Epidermal melanocyte (primary cell): ENCODE results near the gene LAIR2.
"Not testable (repeated sequence)": the region's sequence is repeated elsewhere in the genome, so short reads cannot be mapped to it uniquely, and the experiment has no call there.

Source experiments
- DNase-seq: peaks from one replicate; pipeline ENCODE4 v3.0.0; 2011; ENCODE audit warnings: low spot score; ENCODE audit not compliant: insufficient read length

The LAIR2 gene

DNA sequence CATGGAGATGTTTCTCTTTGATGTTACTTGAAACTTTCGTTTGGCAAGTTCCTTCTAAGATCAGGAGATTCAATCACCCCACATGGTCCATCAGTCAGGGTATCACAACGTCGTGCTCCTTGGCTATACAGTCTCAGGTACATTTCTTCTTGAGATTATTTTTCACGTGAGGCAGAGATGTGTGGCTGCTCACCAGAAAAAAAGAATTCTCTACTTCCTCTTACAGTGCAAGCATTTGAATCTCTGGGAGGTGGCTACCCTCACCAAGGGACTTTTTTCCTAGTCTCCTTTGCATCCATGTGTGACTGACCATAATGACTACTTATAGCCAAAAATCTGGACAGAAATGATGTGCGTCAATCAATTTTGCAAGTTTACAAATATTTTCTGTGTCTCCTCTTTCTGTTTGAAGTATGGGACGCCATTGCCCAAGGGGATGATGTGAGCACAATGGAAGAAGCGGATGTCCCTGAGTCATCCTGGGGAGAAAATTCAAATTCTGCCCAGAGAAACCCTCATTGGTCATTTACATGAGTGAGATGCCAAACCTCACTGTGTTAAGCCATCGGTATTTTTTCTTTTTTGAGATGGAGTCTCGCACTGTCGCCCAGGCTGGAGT lies 8.6 kb upstream of the LAIR2 start:
- DNase-seq = no peak

DNA sequence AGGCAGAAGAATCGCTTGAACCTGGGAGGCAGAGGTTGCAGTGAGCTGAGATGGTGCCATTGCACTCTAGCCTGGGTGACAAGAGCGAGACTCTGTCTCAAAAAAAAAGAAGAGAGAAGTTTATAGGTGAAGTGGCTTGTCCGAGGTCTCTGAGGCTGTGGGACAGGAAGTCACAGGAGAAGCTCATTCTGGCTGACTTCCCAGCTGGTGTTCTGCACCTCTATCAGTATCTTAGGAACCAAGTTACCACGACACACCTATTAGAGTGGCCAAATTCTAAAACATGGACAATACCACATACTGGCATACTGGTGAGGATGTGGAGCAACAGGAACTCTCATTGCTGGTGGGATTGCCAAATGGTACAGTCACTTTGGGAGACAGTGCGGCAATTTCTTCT lies 7.3 kb upstream of the LAIR2 start:
- DNase-seq = not testable (repeated sequence)

DNA sequence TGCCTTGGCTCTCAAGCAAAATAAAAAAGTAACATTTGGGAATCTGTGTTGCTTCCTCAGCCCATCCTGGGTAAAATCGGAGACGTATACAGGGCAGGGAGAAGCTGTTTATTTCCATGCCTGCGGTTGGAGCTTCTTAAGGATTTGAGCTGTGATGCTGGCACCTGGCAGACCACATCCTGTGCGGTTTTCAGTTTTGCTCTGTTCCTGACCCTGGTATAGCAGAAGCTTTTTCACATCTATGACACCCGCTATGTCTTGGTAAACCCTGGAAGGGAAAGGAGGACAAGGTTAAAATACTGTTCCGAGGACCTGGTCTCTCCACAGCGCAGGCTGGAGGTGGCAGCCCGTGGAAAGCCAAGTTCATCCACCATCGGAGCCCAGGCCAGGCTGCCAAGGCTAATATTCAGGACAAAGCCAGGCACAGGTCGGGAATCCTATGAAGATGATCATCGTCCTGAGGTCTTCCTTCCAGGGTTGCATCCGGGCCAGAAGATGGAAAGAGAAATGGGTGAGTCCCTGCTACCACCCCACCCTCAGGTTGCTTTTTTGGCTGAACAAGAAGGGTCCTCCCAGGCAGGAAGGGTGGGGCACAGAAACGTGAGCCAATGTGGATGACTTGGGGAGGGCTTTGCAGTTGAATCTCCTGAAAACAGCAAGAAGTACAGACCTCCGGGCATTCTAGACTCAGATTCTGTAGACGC lies 4.7 kb upstream of the LAIR2 start:
- DNase-seq = not testable (repeated sequence)

DNA sequence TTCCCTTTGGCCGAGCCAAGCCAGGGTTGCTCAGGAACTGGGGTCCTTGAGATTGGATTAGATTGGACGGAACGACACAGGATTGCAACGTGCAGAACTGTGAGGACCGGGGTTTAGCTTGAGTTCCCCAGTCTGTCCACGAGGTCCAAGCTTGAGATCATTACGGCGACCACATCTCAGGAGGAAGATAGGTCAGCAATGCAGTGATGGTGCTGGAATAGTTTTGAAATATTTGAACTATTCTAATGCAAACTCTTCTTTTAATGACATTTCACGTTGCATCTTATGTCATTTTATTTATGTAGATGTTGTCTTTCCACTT lies 4.2 kb upstream of the LAIR2 start:
- DNase-seq = not testable (repeated sequence)

DNA sequence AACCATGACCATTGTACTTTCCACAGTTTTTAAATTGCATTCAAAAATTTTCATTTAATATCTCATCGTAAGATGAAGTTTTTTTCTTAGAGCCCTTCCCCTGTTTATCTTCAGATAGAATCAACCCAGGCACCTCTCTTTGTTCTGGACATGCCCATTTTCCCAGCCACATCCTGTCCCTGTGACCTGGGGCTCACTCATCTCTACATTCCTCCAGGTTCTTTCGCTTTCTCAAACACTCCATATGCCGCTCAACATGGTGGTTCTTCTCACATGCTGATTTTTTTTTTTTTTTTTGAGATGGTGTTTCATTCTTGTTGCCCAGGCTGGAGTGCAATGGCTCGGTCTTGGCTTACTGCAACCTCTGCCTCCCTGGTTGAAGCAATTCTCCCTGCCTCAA lies 2.9 kb downstream of the LAIR2 start:
- DNase-seq = not testable (repeated sequence)

DNA sequence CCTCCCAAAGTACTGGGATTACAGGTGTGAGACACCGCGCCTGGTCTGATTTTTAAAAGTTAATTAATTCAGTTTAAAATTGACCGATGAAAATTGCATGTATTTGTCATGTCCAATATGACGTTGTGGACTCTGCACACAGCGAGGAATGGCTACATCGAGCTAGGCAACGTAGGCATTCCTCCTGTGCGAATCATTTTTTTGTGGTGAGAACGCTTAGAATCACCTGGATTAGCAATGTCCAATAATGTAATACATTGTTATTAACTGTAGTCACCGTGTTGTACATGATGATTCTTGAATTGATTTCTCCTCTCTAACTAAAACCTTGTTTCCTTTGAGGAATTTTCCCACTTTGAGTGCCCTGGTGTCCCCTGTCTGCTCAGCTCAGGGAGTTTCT lies 3.4 kb downstream of the LAIR2 start:
- DNase-seq = no peak

DNA sequence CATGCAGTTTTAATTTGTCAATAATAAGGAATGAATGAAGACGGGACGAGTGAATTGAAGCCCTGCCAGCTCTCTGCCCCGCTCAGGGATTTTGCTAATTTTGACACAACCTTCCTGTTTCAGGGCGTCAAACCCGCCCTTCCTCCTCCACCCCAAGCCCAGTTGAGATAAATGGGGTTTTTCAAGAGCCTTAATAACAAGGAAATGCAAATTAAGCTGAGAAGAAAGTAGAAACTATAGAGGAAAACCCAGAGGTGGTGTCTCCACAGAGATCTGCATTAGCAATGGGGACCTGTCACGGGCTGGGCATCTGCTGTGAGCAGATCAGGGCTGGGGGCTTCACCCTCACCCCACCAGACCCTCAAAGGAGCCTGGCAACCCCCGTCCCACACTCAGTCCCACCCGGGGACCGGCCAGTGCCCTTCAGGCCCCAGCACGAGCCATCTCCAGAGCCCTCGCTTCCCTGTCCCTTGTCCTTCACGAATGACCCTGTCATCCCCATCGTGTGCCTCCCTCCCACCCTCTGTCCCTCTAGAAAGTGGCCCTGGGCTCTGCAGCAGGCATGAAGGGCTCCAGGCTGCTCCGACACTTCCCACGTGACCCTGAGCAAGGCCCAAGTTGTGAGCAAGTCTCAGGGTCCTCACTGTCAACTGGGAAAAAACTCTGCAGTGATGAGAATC lies 4.5 kb downstream of the LAIR2 start:
- not testable (repeated sequence) for DNase-seq

DNA sequence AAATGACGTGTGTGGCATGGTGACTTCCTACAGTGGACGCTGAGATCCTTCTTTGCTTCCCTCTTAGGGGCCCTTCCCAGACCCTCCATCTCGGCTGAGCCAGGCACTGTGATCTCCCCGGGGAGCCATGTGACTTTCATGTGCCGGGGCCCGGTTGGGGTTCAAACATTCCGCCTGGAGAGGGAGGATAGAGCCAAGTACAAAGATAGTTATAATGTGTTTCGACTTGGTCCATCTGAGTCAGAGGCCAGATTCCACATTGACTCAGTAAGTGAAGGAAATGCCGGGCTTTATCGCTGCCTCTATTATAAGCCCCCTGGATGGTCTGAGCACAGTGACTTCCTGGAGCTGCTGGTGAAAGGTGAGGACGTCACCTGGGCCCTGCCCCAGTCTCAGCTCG lies 5.2 kb downstream of the LAIR2 start:
- DNase-seq = no peak

DNA sequence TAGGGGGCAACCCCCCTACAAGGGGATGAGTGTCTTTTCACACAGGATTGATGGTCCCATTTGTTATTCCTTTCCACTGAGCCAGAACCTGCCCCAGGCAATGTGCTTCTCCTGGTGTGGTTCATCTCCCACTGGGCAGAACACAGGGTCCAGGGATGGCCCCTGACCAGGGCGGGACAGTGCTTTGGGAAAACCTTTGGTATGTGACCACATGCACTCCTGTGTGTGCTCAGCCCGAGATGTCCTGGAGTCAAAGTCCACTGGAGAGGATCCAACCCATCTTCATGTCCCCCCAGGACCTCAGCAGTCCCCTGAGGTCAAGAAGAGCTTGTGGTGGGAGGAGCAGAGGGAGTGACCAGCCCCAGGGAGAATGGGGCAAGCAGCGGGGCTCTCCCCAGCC lies 5.9 kb downstream of the LAIR2 start:
- DNase-seq = not testable (repeated sequence)

DNA sequence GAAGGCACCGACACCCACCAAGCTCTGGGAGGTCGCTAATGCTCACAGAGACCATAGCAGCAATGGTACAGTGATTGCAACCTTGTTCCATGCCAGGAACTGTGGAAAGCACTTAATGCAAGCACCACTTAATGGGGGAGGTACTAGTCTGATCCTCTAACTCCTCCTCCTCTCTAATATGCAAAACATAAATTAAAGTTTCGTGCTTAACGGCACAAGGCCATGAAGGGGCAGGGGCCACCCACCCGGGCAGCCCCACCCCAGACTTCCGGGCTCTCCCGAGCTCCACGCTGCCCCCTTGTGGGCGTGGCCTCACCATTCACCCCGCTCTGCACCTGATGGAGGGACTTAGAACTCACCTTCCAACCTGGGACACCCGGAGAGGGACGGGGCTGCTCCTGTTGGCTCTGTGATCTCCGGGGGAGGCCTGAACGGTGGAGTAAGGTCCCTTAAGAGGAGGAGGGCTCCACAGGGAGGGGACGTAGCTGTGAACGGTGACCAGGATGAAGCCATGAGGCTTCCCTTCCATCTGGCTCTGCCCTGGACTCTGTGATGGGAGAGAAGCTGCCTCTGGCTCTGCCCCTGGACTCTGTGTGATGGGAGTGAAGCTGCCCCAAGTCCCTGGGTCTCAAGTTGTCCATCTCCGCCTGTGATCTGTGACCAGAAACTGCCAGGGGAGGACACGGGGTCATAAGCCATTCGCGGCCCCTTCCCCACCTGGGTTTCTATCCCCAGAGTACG lies 6.7 kb downstream of the LAIR2 start:
- not testable (repeated sequence) for DNase-seq

DNA sequence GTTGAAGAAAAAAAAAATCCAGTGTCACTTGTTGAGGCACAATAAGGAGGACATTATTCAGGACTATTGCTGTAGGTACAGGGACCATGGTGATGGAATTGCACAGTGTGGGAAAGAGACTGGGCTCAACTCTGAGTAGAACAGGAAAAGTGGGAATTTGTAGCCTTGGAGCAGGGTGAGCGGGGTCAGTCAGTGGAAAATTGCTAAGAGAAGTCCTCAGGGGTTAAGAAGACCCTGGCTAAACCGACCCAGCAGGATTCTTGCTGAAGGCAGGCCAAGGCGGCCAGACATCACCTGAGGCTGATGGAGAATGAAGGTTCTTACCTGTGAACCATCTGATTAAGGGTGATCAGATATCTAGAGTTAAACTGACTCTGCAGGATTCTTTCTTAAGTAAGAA lies 12.5 kb downstream of the LAIR2 start:
- DNase-seq = no peak

DNA sequence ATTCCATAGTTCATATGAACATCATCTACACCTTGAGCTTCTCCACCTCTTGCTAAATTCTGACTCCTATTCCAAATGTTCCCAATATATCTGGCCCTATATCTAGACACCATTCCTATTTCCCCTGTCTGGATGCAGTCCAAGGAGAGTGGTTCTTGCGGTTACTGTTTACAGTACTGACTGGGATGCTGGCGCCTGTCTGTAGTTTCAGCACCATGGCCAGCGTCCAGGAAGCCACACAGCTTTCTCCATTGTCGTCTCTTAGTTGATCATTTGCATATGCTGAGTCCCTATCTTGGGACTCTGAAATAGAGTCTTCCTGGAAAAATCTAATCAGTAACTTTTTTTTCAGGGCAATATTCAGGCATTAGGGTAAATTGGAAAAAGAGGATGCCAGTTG lies 14.9 kb downstream of the LAIR2 start:
- DNase-seq = no peak

DNA sequence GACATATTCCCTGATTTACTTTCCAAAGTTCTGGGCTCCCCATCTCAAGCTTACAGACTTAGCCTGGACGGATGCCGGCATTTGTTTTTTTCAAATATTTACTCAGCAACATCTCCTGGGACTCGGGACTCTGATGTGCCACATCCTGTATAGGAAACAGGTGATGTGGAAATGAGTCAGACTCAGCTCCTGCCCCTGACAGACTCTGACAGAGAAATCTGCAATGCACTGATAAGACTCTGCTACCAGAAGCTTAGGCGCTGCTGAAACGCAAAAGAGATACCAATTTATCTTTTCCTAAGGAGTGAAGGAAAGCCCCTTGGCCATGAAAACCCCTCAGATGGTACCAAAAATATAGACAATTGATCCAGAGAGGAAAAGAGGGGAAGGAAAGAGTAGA lies 16.2 kb downstream of the LAIR2 start:
- DNase-seq = no peak

DNA sequence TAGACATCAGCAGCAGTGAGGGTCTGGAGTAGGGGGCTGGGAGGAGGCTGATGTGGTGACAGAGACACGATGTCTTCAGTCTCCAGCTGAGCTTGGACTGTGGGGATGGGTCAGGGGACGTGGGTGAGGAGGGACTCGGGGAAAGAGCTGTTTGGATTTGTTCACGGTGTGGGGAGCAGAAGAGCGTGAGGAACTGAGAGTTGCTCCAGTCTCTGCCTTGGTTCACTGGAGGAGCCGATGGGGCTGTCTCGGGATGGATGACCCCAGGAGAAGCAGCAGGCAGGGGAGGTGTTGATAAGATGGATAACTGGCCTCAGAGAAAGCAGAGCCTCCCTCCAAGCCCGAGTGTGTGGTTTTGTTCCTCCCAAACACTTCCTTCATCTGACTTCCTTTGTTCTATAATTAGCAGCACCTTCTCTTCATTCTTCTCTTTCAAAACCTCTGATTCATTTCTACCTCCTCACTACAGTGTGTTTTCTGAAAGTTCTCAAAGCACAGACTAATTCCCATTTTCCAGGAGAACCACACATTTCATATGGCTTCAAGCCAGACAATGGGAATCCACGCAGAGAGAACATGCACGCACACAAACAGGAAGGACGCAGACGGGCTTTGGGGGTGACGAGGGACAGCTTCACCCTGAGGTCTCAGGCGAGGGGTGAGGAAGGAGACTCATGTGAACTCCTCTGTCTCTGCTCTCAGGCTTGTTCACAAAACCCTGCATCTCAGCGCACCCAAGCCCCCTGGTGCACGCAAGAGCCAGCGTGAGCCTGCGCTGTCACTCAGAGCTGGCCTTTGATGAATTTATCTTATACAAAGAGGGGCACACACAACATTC lies 18.6 kb downstream of the LAIR2 start:
- DNase-seq = no peak

DNA sequence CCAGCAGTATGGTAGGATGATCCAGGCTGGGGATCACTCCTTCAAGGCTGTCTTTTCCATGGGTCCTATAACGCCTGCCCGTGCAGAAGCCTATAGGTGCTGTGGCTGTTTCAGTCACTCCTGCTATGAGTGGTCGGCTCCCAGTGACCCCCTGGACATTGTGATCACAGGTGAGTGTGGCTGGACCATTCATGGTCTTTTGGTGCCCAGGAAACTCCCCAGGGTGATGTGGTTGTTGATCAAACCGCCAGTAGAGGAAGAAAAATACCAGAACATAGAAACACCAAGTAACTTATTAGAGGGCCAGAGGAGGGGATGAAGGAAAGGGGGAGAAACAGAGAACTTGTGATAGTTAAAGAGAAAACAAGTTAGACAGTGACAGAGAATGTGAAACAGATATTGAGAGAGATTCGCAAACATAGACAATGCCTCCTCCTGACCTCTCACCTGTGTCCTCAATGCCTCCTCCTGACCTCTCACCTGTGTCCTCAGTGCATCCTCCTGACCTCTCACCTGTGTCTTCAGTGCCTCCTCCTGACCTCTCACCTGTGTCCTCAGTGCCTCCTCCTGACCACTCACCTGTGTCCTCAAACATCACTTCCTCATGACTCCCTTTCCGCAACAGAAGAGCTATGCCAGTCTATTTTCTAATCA lies 19.4 kb downstream of the LAIR2 start:
- no peak for DNase-seq

DNA sequence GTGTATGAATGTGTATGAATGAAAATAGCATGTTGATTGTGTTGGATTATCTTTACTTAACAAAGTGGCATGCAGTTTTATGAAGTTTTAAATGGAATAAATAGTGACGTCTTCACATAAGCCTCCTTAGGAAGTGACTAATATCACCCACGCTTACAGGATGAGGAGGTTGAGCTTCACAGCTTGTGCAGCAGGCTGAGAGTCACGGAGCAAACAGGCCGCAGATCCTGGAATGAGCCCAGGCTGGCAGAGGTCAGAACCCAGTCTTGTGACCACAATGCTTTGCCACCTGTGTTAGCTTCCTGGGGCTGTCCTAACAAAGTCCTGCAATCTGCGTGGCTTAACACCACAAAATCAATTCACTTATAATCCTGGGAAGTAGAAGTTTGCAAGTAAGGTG lies 20.8 kb downstream of the LAIR2 start:
- DNase-seq = no peak

DNA sequence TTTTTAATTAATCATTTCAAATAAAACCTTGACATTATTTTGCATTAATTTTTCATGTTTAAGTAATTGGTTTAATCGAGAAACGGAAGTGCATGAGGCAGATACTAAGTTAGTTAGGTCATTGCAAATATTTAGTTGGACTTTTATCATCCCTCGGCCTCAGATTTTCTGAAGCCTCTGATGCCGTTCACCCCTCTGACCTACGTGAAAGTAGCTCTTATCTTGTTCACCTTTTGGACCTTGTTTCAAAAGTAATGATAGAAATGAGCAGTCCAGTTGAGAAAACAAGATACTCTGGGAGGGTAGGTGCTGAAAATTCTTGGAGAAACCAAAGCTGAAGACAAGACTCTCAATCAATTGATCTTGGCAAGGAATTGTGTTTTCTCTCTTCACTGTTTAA lies 23.0 kb downstream of the LAIR2 start:
- no peak for DNase-seq

DNA sequence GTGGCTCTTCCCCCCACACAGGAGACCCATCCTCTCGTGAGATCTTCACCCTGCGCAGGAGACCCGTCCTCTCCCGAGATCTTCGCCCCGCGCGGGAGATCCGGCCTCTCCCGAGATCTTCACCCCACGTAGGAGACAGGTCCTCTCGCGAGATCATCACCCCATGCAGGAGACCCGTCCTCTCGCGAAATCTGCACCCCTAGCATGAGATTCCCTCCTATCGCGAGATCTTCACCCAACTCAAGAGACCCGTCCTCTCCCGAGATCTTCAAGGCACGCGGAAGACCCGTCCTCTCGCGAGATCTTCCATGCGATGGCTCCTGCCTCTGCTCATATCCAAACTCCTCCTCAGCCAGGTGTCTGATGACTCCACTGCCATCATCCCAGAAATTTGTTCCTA lies 24.3 kb downstream of the LAIR2 start:
- no peak for DNase-seq

DNA sequence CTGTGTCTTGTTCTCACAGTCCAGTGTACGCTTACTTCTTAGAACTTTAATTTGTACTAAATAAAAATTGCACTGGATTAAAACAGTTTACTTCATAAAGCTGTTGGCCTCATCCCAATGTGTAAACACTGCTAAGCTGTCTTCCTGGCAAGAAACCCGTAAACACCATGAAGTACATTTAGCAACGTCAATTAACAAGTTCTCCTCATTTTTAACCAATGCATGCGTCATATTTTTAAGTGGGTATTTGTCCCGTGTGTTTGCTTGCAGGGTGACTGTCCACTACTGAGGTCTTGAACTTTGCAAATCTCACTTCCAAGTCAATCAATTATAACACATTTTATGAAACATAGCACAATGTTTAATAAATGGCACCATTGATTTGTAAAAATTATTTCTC lies 28.2 kb downstream of the LAIR2 start:
- no peak for DNase-seq

DNA sequence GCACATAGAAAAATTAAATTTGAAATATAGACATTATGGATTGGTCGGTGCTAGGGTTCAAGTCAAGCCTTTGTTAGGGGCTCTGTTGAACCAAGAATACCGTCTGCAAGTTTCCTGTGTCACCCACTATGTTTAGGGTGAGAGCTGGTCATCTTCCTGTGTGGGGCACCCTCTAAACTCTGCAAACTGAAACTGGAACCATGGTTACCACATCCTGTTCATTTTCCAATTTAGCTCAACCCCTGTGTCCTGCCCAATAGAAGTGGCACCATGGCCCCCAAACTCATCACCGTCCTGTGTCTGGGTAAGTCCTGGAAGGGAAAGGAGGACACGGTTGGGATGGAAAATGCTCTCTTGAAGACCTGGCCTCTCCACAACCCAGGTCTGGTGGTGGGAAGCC lies 29.9 kb downstream of the LAIR2 start:
- DNase-seq = no peak

DNA sequence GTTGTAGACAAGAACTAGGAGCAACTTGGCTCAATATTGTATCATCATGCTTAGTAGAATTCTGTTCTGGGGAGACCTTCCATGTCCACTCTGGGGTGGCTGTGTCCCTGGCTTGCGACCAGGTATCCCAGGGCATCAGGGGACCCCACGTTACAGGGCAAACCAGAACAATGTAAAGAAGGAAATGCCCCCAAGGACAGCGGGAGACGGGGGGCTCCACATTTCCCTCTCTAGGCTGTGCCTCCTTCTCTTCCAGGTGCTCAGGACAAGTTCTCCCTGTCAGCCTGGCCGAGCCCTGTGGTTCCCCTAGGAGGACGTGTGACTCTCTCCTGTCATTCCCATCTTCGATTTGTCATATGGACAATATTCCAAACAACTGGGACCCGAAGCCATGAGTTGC lies 30.8 kb downstream of the LAIR2 start:
- no peak for DNase-seq
